Posterior cingulate gyrus (tissue), 11 donors: Measurements from ENCODE around the gene CPXM2.

ENCODE experiments used
- DNase-seq, 10 donors: peaks; one replicate each; pipeline versions ENCODE4 v3.0.0 to v3.0.0-alpha.2; 2020 to 2021; ENCODE audit warnings: mixed read lengths in 3 of 10
- intact Hi-C: fragments of 100-400 bp; cut with DNase I; formaldehyde crosslinking; loops from one replicate; pipeline ENCODE4 v1.15.1; 2023

Gene CPXM2

DNA sequence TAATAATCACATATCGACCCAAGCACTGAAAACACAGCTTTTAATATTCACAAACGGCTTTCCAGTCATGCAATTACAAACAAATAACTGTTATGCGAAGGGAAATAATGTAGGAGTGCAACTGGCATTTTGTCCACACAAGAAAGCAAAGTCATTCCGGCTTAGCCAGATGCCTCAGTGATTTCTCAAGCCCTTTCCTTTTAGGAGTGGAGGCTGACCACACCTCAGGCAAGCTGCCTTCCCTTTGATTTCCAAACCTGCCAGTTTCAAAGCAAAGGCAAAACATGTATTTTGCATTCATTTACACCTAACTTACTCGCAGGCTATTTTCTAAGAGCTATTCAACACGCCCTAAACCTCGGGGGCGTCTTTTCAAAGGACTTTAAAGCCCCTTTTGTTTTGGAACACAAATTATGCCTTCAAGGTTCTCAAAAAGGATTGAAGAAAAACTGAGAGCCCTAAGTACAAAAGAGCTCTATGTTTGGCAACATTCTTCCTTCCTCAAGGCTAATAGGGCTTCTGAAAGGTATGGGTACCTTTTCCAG is 109.6 kb downstream of the CPXM2 start:
- no peak for DNase-seq

DNA sequence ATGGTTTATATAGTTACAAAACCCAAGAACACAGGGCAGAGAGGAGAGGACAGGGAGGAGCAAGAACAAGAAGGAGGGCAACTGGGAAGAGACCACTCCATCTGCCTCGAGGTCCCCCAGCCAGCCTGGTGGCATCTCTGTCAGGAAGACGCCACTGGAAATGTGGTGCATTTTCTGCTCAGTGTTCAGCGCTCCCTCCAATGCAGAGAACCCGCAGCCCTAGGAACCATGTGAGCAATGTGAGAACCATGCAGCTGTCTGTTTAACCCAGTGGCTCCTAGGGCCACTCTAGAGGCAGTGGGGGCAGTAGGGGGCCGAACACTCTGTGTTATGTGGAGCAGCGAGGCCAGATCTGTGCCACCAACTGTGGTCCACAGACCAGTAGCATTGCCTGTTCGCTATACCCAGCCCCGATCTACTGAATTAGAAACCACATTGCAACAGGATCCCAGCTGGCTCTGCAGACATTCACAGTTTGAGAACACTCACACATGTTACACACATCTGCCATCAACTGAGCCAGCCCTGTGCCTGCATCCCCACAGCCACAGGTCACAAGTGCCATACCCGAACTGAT is 110.2 kb downstream of the CPXM2 start:
- intact Hi-C loops: no loop called here
- peak in 1 of 10 donors; percentile 68 for DNase-seq

More for the DNA sequence above, 109.6 kb downstream of the CPXM2 start:
- intact Hi-C loops: no loop called here

DNA sequence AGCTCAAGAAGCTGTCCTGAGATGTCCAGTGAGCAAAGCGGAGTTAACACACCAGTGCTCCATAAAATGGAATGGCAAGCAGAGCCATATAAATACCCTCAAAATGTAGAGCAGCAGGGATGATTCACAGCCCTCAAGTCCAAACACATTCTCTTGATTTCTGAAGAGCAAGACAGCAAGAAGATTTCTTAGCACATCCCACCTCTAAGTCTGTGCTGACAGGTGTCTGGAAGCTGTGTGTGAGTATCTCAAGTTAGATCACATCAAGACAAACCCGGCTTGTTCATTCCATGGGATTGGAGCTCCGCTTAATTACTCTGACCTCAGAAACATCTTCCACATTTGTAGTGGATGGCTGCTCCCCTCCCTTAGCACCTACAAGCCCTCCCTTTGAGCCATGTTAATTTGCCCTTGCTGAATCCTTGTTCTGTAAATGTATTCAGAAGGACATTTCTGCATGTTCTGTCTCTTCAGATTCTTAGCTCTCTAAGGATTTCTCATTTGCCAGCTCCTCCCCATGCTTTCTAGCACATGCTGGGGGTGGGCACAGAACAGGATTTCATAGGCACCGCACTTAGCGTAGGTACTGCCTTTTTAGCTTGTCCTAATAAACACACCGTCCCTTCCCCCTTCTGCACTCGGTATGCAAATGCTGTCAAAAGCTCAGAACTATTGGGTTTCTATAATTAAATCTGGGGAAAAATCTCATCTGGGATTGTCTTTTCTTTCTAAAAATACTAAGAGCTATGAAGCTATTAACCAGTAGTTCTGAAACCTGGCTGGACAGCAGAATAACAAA is 112.7 kb downstream of the CPXM2 start:
- DNase-seq: peak in 3 of 10 donors; percentile 10 to 44 (median 20)
- intact Hi-C loops: no loop called here

DNA sequence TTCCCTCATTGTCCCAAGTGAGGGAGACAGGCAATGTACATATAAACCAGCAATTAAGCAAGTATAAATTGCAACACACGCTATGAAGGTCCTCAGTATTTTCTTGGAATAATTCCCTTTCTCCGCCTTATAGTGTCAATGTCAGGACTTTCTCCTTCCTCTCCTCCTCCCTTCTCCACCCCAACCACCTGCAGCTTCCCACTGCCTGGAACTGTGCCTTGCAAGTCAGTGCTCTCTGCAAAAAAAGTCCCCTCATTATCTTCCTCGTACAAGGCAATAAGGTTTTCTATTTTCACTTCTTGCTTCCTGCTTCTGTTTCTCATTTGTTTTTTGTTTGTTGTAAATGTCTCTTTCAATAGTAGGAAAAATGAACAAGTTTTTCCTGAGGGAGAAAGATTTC is 113.7 kb downstream of the CPXM2 start:
- intact Hi-C loops: no loop called here
- peak in 1 of 10 donors; percentile 2 for DNase-seq

DNA sequence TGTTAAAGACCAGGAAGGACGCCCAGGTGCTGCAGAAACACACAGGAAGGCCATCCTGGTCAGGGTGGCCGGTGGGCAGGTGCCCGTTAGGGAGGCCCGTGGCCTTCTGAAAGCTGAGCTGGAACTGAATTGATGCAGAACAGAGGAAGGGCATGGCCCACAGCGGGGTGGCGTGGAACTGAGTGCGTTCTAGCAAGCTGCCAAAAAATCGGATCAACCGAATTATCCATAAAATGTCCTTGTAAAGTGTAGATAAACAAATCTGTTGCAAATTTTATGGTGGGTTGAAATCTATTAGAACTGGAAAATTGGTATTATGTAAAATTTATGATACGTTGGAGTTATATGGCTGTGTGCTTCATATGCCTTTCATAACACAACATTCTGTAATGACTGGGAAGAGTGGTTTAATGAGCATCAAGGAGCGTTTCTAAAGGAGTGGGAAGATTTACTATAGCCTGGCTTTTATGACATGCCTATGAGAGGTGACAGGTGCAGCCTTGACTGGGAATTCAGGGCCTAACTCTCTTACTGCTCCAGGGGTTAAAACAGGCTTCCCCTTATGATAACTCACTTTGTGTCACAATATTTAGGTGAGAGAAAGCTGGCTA is 117.4 kb downstream of the CPXM2 start:
- intact Hi-C loops: no loop called here
- DNase-seq: peak in 1 of 10 donors; percentile 52

DNA sequence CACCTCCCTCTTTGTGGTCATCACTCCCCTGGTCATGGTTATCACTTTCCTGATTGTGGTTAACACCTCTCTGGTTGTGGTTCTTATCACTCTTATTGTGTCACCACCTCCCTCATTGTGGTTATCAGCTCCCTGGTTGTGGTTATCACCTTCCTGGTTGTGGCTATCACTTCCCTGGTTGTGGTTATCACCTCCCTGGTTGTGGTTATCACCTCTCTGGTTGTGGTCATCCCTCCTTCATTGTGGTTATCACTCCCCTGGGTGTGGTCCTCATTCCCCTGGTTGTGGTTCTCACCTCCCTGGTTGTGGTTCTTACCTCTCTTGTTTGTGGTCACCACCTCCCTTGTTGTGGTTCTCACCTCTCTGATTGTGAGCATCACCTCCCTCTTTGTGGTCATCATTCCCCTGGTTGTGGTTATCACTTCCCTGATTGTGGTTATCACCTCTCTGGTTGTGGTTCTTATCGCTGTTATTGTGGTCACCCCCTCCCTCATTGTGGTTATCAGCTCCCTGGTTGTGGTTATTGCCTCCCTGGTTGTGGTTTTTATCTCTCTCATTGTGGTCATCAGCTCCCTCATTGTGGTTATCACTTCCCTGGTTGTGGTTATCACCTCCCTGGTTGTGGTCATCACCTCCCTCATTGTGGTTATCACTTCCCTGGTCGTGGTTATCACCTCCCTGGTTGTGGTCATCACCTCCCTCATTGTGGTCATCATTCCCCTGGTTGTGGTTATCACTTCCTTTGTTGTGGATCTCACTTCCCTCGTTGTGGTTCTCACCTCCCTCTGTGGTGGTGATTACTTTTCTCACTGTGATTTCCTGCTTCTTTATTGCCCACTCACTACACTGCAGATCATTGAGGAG is 118.7 kb downstream of the CPXM2 start:
- intact Hi-C loops: no loop called here
- DNase-seq: no peak

DNA sequence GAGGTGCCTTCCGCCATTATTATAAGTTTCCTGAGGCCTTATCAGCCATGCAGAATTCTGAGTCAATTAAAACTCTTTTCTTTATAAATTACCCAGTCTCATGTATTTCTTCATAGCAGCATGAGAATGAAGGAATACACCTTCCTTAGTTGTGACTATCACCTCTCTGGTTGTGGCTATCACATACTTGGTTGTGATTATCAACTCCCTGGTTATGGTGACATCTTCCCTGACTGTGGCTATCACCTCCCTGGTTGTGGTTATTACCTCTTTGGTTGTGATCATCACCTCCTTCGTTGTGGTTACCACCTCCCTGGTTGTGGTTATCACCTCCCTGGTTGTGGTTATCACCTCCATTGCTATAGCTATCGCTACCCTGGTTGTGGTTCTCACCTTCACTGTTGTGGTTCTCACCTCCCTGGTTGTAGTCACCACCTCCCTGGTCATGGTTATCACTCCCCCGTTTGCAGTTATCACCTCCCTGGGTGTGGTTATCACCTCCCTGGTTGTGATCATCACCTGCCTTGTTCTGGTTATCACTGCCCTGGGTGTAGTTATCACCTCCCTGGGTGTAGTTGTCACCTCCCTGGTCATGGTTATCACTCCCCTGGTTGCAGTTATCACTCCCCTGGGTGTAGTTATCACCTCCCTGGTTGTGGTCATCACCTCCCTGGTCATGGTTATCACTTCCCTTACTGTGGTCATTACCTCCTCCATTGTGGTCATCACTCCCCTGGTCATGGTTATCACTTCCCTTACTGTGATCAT is 119.5 kb downstream of the CPXM2 start:
- intact Hi-C loops: no loop called here
- no peak for DNase-seq

DNA sequence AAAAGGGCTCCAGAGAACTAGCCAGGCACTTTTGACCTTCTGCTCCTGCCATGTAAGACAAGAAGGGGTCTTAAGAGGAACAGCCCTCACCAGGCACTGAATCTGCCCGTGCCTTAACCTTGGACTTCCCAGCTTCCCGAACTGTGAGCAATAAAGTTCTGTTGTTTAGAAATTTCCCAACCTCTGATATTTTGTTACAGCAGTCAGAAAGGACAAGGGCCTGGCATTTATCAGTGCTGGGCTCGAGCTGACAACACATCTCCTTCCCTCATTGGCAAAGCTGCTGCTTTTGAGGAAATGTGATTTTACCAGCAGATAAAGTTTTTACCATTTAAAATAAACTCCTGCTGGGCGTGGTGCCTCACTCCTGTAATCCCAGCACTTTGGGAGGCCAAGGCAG is 122.0 kb downstream of the CPXM2 start:
- DNase-seq: no peak
- intact Hi-C loops: no loop called here

DNA sequence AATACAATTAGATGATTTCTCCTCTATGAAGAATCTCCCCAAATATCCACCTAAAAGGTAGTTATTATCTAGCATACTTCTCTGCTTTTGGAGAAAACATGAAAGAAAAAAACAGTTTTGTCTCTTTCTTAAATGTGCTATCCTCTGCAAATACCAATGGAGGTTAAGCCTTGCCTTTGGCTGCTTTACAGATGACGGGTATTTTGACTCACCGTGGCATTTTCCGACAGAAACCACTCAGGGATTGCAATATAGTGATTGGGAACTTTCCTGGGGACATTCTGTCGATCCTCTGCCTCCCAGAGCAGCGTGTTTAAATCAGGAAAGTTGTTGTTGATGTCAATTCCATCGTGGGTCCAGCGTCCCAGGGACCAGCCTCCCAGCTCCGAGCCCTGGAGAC is 124.8 kb downstream of the CPXM2 start:
- intact Hi-C loops: no loop called here

DNA sequence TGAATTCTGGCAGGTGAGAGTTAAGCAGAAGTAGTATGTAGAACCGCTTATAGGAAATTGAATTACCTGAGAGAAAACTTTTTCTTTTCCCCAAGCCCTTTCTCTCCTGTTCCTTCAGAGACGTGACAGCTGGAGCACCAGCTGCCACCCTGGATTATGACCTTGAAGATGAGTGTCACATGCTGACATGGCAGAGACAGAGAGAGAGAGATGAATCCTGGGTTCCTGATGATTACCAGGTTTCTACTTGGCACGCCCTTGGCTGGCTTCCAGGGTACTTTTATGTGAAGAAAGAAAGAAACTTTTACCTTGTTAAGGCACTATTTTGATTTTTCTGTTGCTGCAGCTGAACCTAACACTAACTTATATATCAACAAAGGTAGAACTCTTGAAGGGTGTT is 125.6 kb downstream of the CPXM2 start:
- intact Hi-C loops: no loop called here

More for the DNA sequence above, 124.8 kb downstream of the CPXM2 start:
- peak in 1 of 10 donors; percentile 17 for DNase-seq

DNA sequence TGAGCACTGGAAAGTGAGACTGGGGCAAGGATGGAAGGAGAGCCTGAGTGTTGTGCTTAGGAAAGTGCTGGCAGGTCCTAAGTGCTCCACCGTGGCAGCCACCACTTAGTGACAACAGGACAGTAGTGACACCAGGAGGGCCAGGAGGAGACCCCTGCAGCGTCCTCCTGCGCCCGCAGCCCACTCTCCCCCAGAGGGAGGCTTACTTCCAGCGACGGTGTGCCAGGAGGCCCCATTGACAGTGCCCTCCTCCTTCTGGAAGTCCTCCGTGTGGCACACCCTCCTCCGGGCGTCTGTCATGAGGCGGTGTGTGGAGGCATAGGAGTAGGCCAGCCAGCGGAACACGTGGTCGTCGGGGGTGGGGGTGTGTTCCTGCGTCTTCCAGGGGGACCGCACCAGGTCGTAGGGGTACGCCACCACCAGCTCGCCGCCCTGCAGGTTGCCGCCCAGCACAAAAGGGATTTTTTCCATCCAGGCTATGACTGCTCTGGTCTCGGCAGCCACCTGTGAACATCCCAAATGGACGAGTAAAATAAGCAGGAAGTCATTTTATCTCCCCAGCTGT is 129.9 kb downstream of the CPXM2 start:
- peak in 1 of 10 donors; percentile 63 for DNase-seq
- intact Hi-C loops: no loop called here

More for the DNA sequence above, 125.6 kb downstream of the CPXM2 start:
- peak in 1 of 10 donors; percentile 5 for DNase-seq

DNA sequence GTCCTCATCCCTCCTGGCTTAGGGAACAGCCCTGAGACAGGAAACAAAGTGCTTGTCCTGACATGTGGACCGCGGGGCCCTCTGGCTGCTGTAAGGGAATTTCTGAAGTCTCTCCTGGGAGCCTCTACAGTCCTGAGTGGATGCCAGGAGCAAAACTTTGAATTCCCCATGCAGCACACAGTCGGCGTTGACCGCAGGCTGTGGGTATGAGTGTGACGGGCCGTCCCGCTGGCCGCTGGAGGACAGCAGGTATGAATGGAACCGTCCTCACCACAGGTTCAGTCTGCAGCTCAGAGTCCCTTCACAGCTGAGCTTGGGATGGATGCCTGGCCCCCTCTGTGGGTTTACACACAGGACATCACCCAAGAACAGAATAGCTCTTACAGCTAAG is 130.6 kb downstream of the CPXM2 start:
- intact Hi-C loops: no loop called here
- peak in 1 of 10 donors; percentile 35 for DNase-seq

DNA sequence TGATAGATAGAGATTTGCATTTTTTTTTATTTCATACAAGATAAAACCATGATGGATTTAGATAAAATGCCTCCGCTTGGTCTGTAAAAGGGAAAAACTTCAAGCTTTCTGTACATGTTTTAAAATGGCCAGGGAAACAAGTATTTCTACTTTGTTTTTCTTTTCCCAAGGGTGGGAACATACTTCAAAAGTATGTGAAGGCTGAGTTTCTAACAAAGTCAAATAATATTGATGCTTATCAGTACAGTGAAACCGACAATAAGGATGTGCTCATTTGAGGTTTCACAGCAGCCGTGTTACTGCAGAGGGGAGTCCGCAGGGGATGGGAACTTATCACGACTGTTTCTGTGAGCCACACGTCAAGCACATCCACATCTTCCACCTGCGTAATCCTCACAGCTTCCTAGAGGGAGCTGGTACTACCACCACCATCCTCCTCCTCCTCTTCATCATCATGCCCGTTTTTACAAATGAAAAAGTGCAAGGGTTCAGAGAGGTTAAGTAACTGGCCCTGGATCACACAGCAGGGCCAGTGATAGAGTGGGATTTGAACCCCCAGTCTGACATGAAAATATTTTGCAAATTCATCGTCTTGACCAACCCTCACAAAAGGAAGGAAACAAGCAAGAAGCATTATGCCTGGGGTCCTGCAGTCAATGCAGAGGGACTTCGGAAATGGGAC is 131.1 kb downstream of the CPXM2 start:
- DNase-seq: no peak
- intact Hi-C loops: no loop called here

DNA sequence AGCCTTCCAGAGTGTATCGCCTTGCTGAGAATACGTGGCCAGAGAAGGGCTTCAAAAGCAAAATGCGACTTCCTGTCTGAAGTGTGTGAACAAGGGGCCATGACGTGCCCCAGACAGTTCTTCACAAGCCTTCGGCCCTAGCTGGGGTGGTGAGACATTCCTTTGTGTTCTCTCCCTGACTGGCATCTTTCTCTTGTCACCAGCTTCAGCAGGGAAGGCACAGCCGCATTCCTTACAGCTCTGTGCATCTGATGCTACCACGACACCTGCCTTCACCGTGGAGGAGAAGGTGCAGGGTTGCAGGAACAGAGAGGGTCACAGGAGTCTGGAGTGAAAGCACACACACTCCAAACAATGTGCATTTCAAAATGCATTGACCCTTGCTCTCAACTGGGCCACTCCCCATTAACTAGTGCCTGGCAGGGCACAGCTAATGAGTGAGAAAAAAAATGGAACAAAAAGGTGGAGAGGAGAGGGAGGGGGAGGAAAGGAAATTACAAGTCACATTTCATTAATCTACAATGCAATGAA is 132.0 kb downstream of the CPXM2 start:
- intact Hi-C loops: no loop called here
- DNase-seq: peak in 1 of 10 donors; percentile 55

DNA sequence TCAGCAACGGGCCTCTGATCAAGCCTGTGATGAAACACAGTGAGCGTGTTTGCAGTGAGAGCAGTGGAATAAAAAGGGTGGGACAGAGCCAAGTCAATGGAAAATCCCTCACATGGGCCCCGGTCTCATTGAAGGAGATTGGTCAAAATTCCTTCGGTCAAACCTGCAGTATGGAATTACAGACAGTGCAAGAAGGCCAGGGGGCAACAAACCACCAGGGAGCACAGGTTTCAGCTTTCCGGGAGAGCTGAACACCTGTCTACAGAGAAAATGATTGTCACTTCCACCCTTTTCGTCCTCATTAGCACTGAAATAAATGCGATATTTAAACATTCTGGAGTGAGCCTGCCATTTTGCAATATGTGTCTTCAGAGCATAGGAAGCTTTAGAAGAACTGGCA is 132.6 kb downstream of the CPXM2 start:
- intact Hi-C loops: no loop called here
- DNase-seq: peak in 1 of 10 donors; percentile 46

DNA sequence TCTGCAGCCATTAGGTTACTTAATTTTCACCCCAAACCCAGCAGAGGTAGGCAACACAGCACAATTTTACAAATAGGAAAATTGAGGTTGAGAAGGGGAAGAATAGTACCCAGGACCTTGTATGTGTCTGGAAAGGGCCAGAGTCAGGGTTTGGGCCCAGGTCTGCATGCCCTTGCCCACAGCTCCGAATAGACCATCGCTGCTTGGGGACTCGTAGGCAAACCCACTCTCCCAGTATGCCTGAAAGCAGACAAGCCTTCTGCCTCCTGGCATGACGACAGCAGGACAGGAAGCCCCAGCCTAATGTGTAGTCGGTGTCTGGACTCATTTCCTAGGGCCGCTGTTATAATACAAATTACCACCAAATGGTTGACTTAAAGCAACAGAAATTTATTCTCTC is 133.8 kb downstream of the CPXM2 start:
- intact Hi-C loops: no loop called here
- DNase-seq: peak in 1 of 10 donors; percentile 67

DNA sequence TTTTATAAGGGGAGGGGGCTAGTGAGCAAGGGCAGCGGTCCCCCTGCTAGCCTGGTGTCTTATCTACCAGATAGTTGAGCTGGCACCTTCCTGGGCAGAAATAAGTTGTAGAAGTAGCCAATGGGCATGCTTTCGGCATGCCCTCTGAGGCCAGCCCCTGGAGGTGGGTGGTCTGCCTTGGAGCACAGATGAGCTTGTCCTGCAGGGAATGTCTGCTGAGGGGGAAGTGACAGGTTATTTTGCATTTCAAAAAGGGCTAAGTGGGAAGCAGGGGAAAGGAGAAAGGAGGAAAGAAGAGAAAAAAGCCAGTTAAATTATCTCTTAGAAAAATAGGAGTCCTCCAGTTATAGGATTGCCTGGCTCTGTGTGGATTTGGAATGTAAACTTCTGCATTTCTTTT is 136.5 kb downstream of the CPXM2 start:
- DNase-seq: peak in 1 of 10 donors; percentile 48
- intact Hi-C loops: no loop called here

DNA sequence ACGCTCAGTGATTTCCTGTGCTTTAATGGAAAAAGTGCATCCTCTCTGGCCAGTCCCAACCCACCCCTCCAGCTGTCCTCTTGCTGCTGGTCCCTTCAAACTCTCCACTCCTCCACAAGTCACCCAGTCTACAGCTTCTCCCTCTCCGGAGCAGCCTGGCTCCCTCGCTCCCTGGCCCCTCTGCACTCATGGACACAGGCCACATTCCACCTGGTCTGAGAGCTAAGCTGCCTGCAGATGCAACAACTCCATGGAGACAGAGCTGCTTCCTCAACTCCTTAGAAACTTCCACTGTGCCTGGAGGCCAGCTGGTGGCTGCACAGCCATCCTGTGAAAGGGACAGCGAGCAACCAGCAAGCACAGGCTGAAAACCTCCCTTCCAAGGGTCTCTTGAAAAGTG is 137.5 kb downstream of the CPXM2 start:
- intact Hi-C loops: no loop called here
- peak in 1 of 10 donors; percentile 53 for DNase-seq
